SW 1271 (cell line): ENCODE data around the gene TFAM.

Source experiments
- DNase-seq, 2 experiments: peaks; one replicate each; lab custom pipeline; 2025; lab: John Stamatoyannopoulos, UW

Gene TFAM

DNA sequence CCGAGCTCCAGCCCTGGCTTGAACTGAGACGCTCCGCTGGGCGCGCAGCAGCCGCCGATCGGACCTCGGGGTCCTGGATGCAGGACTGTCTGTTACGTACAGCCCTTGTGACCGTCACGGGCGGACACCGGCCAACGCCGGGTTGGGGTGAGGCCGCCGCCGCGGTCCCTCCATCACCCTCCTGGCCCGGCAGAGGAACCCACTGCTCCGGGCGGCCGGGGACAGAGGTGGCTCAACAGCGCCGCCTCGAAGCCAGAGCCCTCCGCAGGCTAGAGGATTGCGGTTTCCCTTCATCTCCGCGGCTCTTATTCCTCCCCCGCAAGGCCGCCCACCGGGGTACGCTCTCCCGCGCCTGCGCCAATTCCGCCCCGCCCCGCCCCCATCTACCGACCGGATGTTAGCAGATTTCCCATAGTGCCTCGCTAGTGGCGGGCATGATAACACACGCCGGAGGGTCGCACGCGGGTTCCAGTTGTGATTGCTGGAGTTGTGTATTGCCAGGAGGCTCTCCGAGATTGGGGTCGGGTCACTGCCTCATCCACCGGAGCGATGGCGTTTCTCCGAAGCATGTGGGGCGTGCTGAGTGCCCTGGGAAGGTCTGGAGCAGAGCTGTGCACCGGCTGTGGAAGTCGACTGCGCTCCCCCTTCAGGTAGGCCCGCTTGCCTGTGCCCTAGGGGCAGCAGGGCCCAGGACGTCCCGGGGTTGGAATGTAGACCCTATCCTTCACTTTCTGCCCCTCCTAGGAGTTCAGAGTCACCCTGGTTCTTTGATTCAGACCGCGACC, at the start of gene TFAM:
Gene TFAM (plus strand): TSS at position 412 of the 785 bp plus-strand sequence. CDS start 138 bp downstream, at position 550.
- DNase-seq, result peak; percentile 28 to 84

DNA sequence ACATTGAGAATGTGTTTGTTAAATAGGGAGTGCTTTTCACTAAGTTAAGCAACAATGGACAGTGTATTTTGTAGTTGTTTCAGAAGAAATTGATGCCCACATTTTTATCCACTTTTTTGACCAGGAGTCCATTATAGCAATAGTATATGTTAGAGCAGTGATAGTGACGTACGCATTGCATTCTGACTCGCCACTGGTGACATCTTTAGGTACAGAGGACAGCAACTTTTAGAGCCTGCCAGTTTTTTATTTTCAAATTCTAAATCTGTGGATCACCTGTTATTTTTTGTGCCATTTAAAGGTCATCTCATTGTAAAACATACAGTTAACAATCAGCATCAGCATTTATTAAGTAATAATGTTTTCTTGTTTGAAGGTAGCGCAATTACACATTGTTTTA, 49.0 kb upstream of the TFAM start:
- no peak for DNase-seq

DNA sequence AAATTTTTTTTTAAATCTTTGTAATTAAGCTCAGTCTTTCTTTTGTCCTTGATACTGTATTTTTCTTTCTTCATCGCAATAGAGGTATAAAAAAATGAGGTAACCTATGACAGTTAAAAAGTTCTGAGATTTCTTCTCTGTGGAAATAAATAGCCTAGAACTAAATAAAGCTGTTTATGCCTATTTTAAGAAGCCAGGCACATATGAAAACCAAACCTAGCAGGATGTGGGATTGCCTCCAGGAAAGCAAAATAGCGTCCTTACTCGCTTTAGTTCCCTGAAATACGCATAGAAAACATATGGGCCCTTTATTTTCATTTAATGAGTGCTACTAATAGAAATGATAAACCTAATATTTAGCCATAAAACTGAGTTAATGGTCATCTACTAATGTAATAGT, 43.8 kb upstream of the TFAM start:
- DNase-seq, result no peak

- DNase-seq, result no peak
Observed at GRCh38 chr10:58341947-58342346, 43.3 kb upstream of the TFAM start.

DNA sequence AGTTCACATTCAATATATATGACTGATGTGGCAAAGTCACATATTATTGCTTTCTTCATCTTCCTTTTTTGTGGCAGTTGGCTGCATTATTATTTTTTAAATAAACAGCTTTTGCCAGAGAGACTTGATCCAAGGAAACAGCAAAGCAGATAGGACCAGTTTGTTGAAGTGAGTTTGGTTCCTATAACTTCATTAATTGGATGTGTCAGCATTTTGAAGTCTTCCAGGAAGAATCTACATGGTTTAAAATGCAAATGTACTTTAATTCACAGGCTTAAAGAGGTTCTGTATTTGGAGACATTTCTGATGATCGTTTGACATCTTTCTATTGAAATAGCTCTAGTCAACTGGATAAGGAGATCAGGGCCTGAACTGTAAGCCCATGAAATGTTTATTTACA, 37.2 kb upstream of the TFAM start:
- no peak for DNase-seq

- DNase-seq, result no peak
Observed at GRCh38 chr10:58348571-58349033, 36.6 kb upstream of the TFAM start.

- DNase-seq, result no peak
Observed at GRCh38 chr10:58350023-58350422, 35.2 kb upstream of the TFAM start.

DNA sequence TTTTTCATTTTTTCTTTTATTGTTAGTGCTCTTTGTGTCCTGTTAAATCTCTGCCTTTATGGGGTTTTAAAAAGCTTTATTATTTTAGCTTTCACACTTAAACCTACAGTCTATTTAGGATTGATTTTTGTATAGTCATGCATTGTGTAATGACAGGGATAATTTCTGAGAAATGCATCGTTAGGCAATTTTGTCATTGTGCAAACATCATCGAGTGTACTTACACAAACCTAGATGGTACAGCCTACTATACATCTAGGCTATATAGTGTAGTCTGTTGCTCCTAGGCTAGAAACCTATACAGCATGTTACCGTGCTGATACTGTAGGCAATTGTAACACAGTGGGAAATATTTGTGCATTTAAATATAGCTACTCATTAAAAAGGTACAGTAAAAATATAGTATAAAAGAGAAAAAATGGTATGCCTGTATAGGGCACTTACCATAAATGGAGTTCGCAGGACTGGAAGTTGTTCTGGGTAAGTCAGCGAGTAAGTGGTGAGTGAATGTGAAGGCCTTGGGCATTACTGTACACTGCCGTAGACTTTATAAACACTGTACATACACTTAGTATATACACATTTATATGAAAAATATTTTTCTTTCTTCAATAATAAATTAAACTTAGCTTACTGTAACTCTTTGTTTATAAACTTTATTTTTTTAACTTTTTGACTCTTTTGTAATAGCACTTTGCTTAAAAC, 34.4 kb upstream of the TFAM start:
- DNase-seq, result no peak

DNA sequence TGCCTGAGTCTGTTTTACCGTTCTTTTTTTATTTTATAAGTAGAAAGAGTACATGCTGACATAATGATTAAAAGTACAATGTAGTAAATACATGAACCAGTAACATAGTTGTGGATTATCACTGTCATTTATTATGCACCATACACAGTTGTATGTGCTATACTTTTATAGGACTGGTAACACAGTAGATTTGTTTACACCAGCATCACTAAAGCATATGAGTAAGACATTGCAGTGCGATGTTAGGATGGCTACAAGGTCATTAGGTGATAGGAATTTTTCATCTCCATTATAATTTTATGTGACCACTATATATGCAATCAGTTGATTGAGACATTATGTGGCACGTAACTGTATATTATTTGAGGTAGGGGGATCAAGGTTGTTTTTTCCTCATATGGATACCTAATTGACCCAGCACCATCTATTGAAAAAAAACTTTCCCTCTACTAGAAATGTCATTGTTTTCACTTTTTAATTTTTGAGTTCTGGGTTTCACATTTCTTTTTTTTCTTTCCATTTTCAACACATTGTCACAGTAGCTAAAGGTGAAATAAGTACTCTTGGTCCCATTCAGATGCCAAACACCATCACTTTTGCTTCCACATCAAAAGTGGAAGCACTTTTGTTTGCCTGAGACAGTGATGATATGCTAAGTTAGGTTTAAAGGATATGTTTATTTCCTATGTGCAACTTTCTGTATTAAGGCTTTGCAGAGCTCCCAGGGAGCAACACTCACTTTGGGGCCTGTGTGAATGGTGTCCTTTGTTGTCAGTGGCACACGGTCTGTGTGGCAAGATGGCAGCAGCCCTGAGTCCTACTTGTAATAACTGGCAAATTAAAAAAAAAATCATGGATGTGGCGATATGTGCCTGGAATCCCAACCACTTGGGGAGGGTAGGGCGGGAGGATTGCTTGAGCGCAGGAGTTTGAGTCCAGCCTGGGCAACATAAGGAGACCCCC, 33.3 kb upstream of the TFAM start:
- no peak for DNase-seq

DNA sequence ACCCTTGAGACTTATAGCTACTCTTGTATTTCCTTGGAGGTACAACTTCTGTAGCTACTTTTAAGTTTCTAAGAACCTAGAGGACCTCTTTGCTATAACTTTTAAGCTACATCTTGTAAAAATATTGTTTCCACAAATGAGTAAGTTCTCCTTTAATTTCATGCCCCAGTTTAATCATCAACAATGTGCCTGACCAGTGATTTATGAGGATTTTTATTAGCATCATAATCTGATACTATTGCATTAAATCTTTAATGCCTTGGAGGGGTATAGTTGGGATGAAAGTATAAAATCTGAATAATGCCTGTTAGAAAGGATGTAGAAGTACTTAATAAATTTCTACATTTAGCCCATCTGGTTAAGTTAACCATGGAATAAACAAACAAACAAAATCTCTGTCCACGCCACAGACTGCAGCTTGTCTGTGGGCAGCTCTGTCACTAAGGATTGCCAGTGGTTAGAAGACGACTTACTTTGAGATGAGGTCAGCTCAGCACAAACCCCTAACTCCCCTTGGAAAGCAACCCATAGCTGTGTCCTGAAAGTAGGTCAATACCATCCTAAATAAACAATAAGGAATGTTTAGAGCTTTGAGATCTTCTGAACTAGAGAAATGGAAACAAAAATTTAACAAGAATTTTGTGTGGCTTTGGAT, 32.1 kb upstream of the TFAM start:
- no peak for DNase-seq

DNA sequence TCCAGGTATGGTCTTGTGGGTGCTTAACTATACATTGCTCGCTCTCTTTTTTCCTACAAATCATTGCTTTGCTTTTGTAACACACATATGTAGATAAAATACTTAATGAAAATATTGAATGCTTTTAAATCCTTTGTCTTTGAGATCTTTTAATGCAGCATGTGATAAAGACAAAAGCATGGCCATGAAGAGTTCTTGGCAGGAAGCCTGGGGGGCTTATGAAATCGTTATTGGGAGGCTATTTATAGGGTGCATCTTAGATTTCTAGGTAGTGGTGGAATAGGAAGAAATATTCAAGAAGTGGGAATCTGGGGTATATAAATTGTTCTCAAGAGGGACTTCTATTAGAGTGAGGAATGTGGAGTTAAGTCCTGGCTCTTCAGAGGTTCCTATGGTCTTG, 28.5 kb upstream of the TFAM start:
- DNase-seq, result no peak

GRCh38 chr10:58358314-58358933, 26.8 kb upstream of the TFAM start:
- no peak for DNase-seq

- no peak for DNase-seq
Observed at GRCh38 chr10:58358947-58359346, 26.3 kb upstream of the TFAM start.

DNA sequence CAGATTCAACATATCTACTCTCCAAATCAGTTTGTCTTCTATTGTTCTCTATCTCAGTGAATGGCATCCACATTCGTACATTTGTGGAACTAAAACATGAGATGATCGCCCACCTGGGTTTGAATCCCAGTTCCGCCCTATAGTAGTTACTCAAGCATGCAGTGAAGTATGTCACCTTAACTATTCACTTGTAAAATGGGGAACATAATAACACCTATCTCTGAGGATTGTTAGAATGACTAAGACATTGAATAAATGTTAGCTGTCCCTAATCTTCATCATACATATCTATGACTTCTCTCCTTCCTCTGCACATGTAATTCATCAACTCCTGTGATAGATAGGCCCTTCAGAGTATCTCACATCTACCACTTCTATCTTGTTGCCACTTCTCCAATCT, 25.7 kb upstream of the TFAM start:
- no peak for DNase-seq

GRCh38 chr10:58360412-58361004, 24.7 kb upstream of the TFAM start:
- DNase-seq, result no peak

GRCh38 chr10:58361353-58361752, 23.9 kb upstream of the TFAM start:
- no peak for DNase-seq

DNA sequence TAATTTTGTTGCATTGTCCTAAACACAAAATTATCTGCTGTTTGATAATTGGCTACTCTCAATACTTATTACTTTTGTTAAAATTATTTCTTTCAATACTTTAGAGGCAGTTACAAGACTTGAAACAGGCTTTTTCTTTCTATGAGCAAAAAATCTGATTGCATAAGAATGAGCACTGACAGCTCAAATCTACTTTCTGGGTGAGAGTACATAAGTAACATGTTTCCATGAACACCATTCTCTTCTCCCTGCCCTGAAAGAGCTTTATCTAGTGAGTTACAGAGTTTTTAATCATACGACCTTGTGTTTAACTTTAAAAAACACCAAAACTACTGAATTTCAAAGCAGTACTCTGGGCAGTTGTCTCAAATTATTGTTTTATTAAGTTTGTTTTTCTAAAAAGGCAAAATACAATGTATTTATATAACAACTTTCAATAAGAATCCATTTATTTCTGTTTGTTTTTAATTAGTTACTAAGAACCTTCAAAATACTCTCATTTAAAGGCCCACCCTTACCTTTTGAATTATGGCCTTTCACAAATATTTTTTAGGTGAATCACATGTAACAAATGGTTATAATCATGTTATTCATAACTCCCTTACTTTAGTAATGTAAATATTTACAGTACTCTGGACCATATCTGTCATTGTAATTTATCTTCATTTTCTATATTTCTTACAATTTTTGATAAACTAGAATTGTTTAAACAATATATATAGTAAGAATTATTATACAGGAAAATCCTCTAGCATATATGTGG, 23.0 kb upstream of the TFAM start:
- no peak for DNase-seq

DNA sequence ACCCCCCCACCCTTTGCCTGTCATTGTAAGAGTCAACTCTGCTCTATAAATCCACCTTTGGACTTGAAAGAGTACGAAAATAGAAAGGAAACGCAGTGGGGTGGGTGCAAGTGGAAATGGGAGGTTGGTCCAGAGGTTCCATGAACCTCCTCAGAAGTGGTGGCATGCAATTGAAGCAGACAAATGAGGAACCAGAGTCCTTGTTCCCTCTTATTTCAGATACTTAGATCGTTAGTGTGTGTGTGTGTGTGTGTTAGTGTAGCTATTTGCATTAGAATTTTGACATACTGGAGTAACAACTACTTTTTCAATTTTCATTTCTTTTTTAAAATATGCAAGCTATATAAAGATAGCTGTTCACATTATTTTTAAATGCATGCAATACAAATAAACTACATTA, 18.1 kb upstream of the TFAM start:
- no peak for DNase-seq

DNA sequence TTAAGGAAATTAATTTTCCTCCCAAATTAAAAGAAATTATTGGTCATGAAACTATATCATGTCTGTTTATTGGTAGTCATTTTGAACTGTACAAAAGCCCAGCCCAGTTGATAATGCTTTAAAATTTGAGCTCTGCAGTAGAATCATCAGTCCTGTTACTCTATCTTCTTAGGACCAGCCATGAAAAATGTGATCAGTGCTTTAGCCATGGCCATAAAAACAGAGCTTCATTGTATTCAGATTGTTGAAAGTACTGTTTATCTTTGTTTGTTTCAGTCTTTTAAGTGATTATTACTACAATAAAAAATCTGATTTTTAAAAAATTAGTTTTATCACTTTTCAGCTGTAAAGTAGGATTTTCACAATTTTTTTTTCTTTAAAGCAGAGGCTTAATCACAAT, 13.7 kb upstream of the TFAM start:
- DNase-seq, result no peak
